ENCODE measurements around the gene NTSR1. TPM values are rescaled to one million over a fixed set of nuclear protein-coding genes. Genes with fewer than 3 reads are reported as not detected.

NTSR1 gene
- total and polyA plus RNA-seq, 2 donors (not counting 1 experiment from before 2014, with no cell fraction given) = not detected

DNA sequence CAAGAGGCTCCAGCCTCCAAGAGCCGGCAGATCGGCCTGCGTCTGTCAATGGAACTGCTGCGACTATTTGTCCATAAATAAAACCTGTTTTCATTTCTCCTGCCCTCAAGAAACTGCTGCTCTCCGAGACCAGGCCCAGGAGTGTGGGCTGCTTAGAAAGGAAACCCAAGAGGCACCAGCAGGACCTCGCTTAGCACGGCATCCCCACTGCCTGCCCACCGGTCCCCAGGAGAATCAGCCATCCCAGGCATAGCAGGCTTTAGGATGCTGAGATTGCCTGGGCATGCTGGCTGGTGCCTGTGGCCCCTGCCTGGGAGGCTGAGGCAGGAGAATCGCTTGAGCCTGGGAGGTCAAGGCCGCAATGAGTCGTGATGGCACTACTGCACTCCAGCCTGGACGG, 17.6 kb downstream of the NTSR1 start:
- CTCF ChIA-PET = no interaction called here

DNA sequence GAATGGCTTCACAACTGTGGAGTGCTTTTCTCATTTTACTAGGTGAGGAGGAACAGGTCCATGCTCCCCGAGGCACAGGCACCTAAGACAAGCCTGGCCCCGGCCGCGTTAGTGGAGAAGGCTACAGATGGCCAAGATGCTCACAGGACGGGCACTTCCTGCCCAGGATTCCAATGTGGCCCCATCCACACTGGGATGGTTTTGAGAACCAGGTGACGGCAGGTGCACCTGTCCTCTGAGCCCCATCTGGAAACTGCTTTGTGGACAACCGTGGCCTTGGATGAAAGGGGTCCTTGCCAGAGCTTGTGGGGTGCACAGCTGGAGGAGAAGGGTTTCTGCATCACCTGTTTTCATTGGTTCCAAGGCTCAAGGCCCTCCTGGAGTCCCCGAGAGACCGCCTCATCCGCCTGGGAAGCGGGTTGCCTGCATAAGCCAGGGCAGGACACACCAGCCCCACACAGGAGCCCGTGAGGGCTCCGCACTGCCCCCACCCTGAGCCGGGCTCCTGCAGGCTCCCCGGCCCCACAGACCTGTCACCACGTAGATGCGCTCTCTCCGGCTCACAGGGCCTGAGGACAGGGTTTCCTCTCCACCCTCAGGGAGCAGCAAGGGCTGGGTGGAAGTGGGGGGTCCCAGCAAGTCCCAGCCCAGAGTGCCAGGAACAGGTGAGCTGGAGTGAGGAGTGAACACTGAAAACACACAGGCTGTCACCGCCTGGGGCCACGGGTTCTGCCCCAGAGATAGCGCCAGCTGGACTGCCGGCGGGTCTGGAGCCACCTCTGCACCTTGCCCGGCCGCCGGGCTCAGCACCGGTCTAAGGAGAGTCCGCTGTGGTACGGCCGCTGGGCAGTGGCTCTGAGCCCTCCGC, 18.3 kb downstream of the NTSR1 start:
- Histone ChIP-seq H3K4me1 (ENCODE audit: control insufficient read depth in 2 of 2, insufficient read depth in 2 of 2, low read length in 2 of 2) (peaks cover 0 to 6% of the 10 kb centered on the region in 2 donors), H3K36me3 (replicated peaks in 1 of 2; ENCODE audit: control extremely low read depth in 1 of 2, control insufficient read depth in 1 of 2, extremely low read depth in 1 of 2, insufficient read depth in 2 of 2, low read length in 1 of 2) (no peaks in the 10 kb centered on the region), H3K4me3 (ENCODE audit: control extremely low read depth in 1 of 5, extremely low read depth in 1 of 5, insufficient read depth in 1 of 5, low read depth in 2 of 5, low read length in 4 of 5) (no peak overlapping the region), H3K27me3 (replicated peaks in 1 of 4; ENCODE audit: control extremely low read depth in 1 of 4, control insufficient read depth in 3 of 4, insufficient read depth in 4 of 4, low read length in 3 of 4) (peaks cover 0 to 33% (median 2%) of the 10 kb centered on the region in 4 experiments), H4K20me1 (ENCODE audit: control insufficient read depth, insufficient read depth, low read length, poor library complexity, severe bottlenecking) (no peaks in the 10 kb centered on the region), H2AFZ (ENCODE audit: insufficient read depth, low read depth, low read length, poor library complexity, severe bottlenecking) (no peak overlapping the region), H3K9ac (ENCODE audit: low read length) (no peak overlapping the region), H3K27ac (ENCODE audit: low read length in 2 of 2) (no peak overlapping the region), H3K9me3 (ENCODE audit: control extremely low read depth in 1 of 3, control insufficient read depth in 2 of 3, insufficient read depth in 1 of 3, low read length in 2 of 3) (peaks cover 0 to 13% (median under 1%) of the 10 kb centered on the region in 3 donors), H3K79me2 (ENCODE audit: control insufficient read depth, insufficient read depth, low read length) (no peaks in the 10 kb centered on the region), H3K4me2 (replicated peaks; ENCODE audit: low read depth, low read length, poor library complexity, severe bottlenecking) (no peak overlapping the region)
- POLR2A ChIA-PET = no interaction called here
- ATAC-seq (ENCODE audit: low read depth) = no peak
- WGBS (ENCODE audit: insufficient coverage) = 91% methylated on average over 29 of the region's 31 CpGs
- H3K27me3 Mint-ChIP-seq = peaks cover 32% of the 10 kb centered on the region
- peaks cover 1% of the 10 kb centered on the region for H3K4me1 Mint-ChIP-seq
- H3K4me3 Mint-ChIP-seq = no peak overlapping the region
- intact Hi-C loops (cut with micrococcal nuclease) = no loop called here
- DNase-seq = no peak
- H3K9me3 Mint-ChIP-seq (ENCODE audit: insufficient read depth) = no peaks in the 10 kb centered on the region
- CTCF ChIA-PET = no interaction called here
- TF ChIP-seq EZH2 (IDR thresholded peaks at IDR 0.05; ENCODE audit: borderline replicate concordance, insufficient read depth, low read depth, low read length, poor library complexity, severe bottlenecking) = no peak
- TF ChIP-seq, protein P1, sequence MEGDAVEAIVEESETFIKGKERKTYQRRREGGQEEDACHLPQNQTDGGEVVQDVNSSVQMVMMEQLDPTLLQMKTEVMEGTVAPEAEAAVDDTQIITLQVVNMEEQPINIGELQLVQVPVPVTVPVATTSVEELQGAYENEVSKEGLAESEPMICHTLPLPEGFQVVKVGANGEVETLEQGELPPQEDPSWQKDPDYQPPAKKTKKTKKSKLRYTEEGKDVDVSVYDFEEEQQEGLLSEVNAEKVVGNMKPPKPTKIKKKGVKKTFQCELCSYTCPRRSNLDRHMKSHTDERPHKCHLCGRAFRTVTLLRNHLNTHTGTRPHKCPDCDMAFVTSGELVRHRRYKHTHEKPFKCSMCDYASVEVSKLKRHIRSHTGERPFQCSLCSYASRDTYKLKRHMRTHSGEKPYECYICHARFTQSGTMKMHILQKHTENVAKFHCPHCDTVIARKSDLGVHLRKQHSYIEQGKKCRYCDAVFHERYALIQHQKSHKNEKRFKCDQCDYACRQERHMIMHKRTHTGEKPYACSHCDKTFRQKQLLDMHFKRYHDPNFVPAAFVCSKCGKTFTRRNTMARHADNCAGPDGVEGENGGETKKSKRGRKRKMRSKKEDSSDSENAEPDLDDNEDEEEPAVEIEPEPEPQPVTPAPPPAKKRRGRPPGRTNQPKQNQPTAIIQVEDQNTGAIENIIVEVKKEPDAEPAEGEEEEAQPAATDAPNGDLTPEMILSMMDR (IDR thresholded peaks at IDR 0.05) = no peak
- H3K27ac Mint-ChIP-seq = no peak overlapping the region

More for the DNA sequence above, 17.6 kb downstream of the NTSR1 start:
- H3K79me2 ChIP-seq (ENCODE audit: control insufficient read depth, insufficient read depth, low read length) = no peaks in the 10 kb centered on the region
- H3K27me3 Mint-ChIP-seq = peaks cover 32% of the 10 kb centered on the region
- no peak for DNase-seq
- peaks cover 5% of the 10 kb centered on the region for H3K9me3 Mint-ChIP-seq (ENCODE audit: insufficient read depth)
- POLR2A ChIA-PET = no interaction called here
- no peak overlapping the region for H3K4me3 Mint-ChIP-seq
- no peak overlapping the region for H2AFZ ChIP-seq (ENCODE audit: insufficient read depth, low read depth, low read length, poor library complexity, severe bottlenecking)
- H3K4me2 ChIP-seq (replicated peaks; ENCODE audit: low read depth, low read length, poor library complexity, severe bottlenecking) = no peak overlapping the region
- H3K27ac ChIP-seq (ENCODE audit: low read length in 2 of 2) = no peak overlapping the region
- peaks cover 1% of the 10 kb centered on the region for H3K4me1 Mint-ChIP-seq
- no peaks in the 10 kb centered on the region for H3K36me3 ChIP-seq (replicated peaks in 1 of 2; ENCODE audit: control extremely low read depth in 1 of 2, control insufficient read depth in 1 of 2, extremely low read depth in 1 of 2, insufficient read depth in 2 of 2, low read length in 1 of 2)
- H3K9ac ChIP-seq (ENCODE audit: low read length) = no peak overlapping the region
- no peak overlapping the region for H3K27ac Mint-ChIP-seq
- peaks cover 0 to 6% of the 10 kb centered on the region in 2 donors for H3K4me1 ChIP-seq (ENCODE audit: control insufficient read depth in 2 of 2, insufficient read depth in 2 of 2, low read length in 2 of 2)
- intact Hi-C loops (cut with micrococcal nuclease) = no loop called here
- H4K20me1 ChIP-seq (ENCODE audit: control insufficient read depth, insufficient read depth, low read length, poor library complexity, severe bottlenecking) = no peaks in the 10 kb centered on the region
- no peak for ATAC-seq (ENCODE audit: low read depth)
- 85% methylated on average over 12 of the region's 12 CpGs for WGBS (ENCODE audit: insufficient coverage)
- peaks cover 0 to 33% (median 2%) of the 10 kb centered on the region in 4 experiments for H3K27me3 ChIP-seq (replicated peaks in 1 of 4; ENCODE audit: control extremely low read depth in 1 of 4, control insufficient read depth in 3 of 4, insufficient read depth in 4 of 4, low read length in 3 of 4)
- TF ChIP-seq, protein P1 (IDR thresholded peaks at IDR 0.05) = no peak
- no peak for TF ChIP-seq EZH2 (IDR thresholded peaks at IDR 0.05; ENCODE audit: borderline replicate concordance, insufficient read depth, low read depth, low read length, poor library complexity, severe bottlenecking)
- no peak overlapping the region for H3K4me3 ChIP-seq (ENCODE audit: control extremely low read depth in 1 of 5, extremely low read depth in 1 of 5, insufficient read depth in 1 of 5, low read depth in 2 of 5, low read length in 4 of 5)
- H3K9me3 ChIP-seq (ENCODE audit: control extremely low read depth in 1 of 3, control insufficient read depth in 2 of 3, insufficient read depth in 1 of 3, low read length in 2 of 3) = peaks cover 0 to 16% (median 7%) of the 10 kb centered on the region in 3 donors

Data from B cell (primary cell).